ENCODE data around the gene SLC43A1. TPM values are rescaled to one million over a fixed set of nuclear protein-coding genes. Genes with fewer than 3 reads are reported as not detected.
"Not testable (repeated sequence)": the region's sequence is repeated elsewhere in the genome, so short reads cannot be mapped to it uniquely, and the experiment has no call there.

Gene SLC43A1
- total RNA-seq, 1 experiment from 2014 or later, result 238 TPM

DNA sequence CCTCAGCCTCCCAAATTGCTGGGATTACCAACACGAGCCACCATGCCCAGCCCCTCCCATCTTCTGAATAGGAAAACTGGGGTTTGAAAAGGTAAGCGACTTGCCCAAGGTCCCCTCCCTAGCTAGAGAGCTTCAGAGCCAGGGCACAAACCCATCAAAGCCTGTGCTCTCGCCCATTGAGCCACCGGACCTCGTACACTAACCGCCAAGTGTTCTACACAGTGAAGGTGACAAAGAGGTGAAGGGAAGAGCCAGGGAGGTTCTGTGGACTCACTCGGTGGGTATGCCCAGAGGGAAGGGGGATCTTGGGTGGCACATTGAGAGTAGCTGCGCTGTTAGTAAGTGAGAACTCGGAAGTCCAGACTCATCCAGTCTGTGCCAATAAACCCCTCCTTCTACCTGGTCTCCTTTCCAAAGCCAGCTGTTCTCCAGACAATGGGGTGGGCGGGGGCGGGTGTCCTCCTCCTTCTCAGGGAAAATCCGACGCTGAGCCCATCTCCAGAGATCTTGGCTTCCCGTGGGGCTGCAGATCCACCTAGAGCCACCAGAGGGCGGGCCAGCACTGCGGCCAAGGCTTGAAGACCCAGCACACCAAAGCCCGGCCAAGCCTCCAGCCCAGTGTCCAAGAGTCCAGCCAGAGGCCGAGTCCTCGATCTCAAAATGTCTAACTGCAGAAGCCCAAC lies 58.4 kb downstream of the SLC43A1 start:
- Histone ChIP-seq H3K79me2 (ENCODE audit: low read length) (no peaks in the 10 kb centered on the region), H3K4me2 (ENCODE audit: low read depth, low read length, poor library complexity, severe bottlenecking) (no peak overlapping the region), H3K9ac (ENCODE audit: low read length) (no peak overlapping the region), H3K9me2 (replicated peaks; ENCODE audit: insufficient read depth, low read length) (no peaks in the 10 kb centered on the region), H4K20me1 (ENCODE audit: insufficient read depth, low read depth, low read length) (0 out of 2 replicates have a peak, but pooled peaks cover 2% of the 10 kb centered on the region), H3K36me3 (ENCODE audit: insufficient read depth, low read length) (no peaks in the 10 kb centered on the region), H3K4me1 (ENCODE audit: low read length) (peaks cover 35% of the 10 kb centered on the region), H3K27ac (ENCODE audit: low read length) (no peak overlapping the region), H2AFZ (ENCODE audit: low read length) (no peak overlapping the region), H3K27me3 (ENCODE audit: low read length) (no peaks in the 10 kb centered on the region), H3K9me3 (ENCODE audit: low read length) (no peaks in the 10 kb centered on the region), H3K4me3 (ENCODE audit: low read length) (no peak overlapping the region)
- DNase-seq, result peak; percentile 88

DNA sequence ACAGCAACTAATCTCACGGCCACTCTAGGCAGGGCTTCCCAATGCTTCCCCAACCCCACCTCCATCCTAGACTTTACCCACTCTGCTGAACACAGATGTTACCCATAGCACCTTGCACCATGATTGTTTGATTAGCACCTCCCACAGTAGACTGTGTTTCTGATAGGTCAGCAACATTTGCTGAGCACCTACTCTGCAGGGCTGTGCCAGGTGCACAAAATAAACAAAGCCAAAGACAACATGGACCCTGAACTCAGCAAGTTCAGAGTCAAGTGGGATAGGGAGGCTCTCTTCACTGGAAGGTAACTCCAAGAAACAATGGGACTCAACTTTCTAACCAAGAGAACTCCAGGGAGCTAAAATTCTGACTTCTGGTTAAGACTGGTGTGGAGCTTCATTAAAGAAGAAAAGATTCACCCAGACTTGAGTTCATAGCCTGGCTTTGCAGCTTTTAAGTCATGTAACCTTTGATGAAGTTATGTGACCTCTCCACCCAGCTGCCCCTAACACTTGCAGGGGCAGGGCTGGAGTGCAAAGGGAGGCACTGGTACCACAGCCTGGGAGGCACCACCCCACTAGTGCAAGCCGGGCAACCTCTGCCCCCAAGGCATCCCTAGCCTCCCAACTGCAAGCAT lies 61.8 kb downstream of the SLC43A1 start:
- Histone ChIP-seq H4K20me1 (ENCODE audit: insufficient read depth, low read depth, low read length) (0 out of 2 replicates have a peak, but pooled peaks cover 2% of the 10 kb centered on the region), H2AFZ (ENCODE audit: low read length) (no peak overlapping the region), H3K36me3 (ENCODE audit: insufficient read depth, low read length) (no peaks in the 10 kb centered on the region), H3K4me3 (ENCODE audit: low read length) (no peak overlapping the region), H3K9me2 (replicated peaks; ENCODE audit: insufficient read depth, low read length) (no peaks in the 10 kb centered on the region), H3K4me1 (ENCODE audit: low read length) (peaks cover 12% of the 10 kb centered on the region), H3K9ac (ENCODE audit: low read length) (no peak overlapping the region), H3K9me3 (ENCODE audit: low read length) (no peaks in the 10 kb centered on the region), H3K27ac (ENCODE audit: low read length) (no peak overlapping the region), H3K79me2 (ENCODE audit: low read length) (no peaks in the 10 kb centered on the region), H3K4me2 (ENCODE audit: low read depth, low read length, poor library complexity, severe bottlenecking) (no peak overlapping the region), H3K27me3 (ENCODE audit: low read length) (no peaks in the 10 kb centered on the region)
- DNase-seq, result no peak

GRCh38 chr11:57446055-57446454 lies 69.4 kb downstream of the SLC43A1 start:
- Histone ChIP-seq H2AFZ (ENCODE audit: low read length) (no peak overlapping the region), H3K4me3 (ENCODE audit: low read length) (no peak overlapping the region), H3K36me3 (ENCODE audit: insufficient read depth, low read length) (no peaks in the 10 kb centered on the region), H3K4me1 (ENCODE audit: low read length) (no peaks in the 10 kb centered on the region), H3K27me3 (ENCODE audit: low read length) (no peaks in the 10 kb centered on the region), H3K79me2 (ENCODE audit: low read length) (no peaks in the 10 kb centered on the region), H3K9me2 (replicated peaks; ENCODE audit: insufficient read depth, low read length) (no peaks in the 10 kb centered on the region), H3K9ac (ENCODE audit: low read length) (no peak overlapping the region), H3K27ac (ENCODE audit: low read length) (no peak overlapping the region), H3K9me3 (ENCODE audit: low read length) (no peaks in the 10 kb centered on the region), H4K20me1 (ENCODE audit: insufficient read depth, low read depth, low read length) (no peaks in the 10 kb centered on the region), H3K4me2 (ENCODE audit: low read depth, low read length, poor library complexity, severe bottlenecking) (no peak overlapping the region)
- no peak for DNase-seq

DNA sequence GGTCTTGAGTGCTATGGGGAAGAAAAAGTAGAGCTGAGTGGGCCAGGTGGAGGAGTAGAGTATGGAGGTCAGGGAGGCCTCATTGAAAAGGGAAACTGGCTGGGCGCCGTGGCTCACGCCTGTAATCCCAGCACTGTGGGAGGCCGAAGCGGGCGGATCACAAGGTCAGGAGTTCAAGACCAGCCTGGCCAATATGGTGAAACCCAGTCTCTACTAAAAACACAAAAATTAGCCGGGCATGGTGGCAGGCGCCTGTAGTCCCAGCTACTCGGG lies 70.4 kb downstream of the SLC43A1 start:
- not testable (repeated sequence) for H3K9ac ChIP-seq (ENCODE audit: low read length); H3K4me3 ChIP-seq (ENCODE audit: low read length); H3K4me2 ChIP-seq (ENCODE audit: low read depth, low read length, poor library complexity, severe bottlenecking); H3K27me3 ChIP-seq (ENCODE audit: low read length); H4K20me1 ChIP-seq (ENCODE audit: insufficient read depth, low read depth, low read length); H3K79me2 ChIP-seq (ENCODE audit: low read length); H2AFZ ChIP-seq (ENCODE audit: low read length); H3K4me1 ChIP-seq (ENCODE audit: low read length); H3K27ac ChIP-seq (ENCODE audit: low read length); H3K36me3 ChIP-seq (ENCODE audit: insufficient read depth, low read length); DNase-seq; H3K9me2 ChIP-seq (replicated peaks; ENCODE audit: insufficient read depth, low read length); H3K9me3 ChIP-seq (ENCODE audit: low read length)

- H3K9me2 ChIP-seq (replicated peaks; ENCODE audit: insufficient read depth, low read length), result no peaks in the 10 kb centered on the region
- no peak overlapping the region for H2AFZ ChIP-seq (ENCODE audit: low read length)
- no peak for DNase-seq
- no peaks in the 10 kb centered on the region for H3K9me3 ChIP-seq (ENCODE audit: low read length)
- no peaks in the 10 kb centered on the region for H3K27me3 ChIP-seq (ENCODE audit: low read length)
- no peak overlapping the region for H3K27ac ChIP-seq (ENCODE audit: low read length)
- no peaks in the 10 kb centered on the region for H4K20me1 ChIP-seq (ENCODE audit: insufficient read depth, low read depth, low read length)
- no peak overlapping the region for H3K4me2 ChIP-seq (ENCODE audit: low read depth, low read length, poor library complexity, severe bottlenecking)
- H3K4me3 ChIP-seq (ENCODE audit: low read length), result no peak overlapping the region
- no peaks in the 10 kb centered on the region for H3K79me2 ChIP-seq (ENCODE audit: low read length)
- H3K36me3 ChIP-seq (ENCODE audit: insufficient read depth, low read length), result no peaks in the 10 kb centered on the region
- H3K9ac ChIP-seq (ENCODE audit: low read length), result no peak overlapping the region
- no peaks in the 10 kb centered on the region for H3K4me1 ChIP-seq (ENCODE audit: low read length)
These were observed 71.0 kb downstream of the SLC43A1 start for GRCh38 chr11:57444362-57445121.

- Histone ChIP-seq H4K20me1 (ENCODE audit: insufficient read depth, low read depth, low read length) (no peaks in the 10 kb centered on the region), H3K9ac (ENCODE audit: low read length) (no peak overlapping the region), H3K4me3 (ENCODE audit: low read length) (no peak overlapping the region), H3K4me1 (ENCODE audit: low read length) (no peaks in the 10 kb centered on the region), H3K4me2 (ENCODE audit: low read depth, low read length, poor library complexity, severe bottlenecking) (no peak overlapping the region), H3K79me2 (ENCODE audit: low read length) (no peaks in the 10 kb centered on the region), H2AFZ (ENCODE audit: low read length) (no peak overlapping the region), H3K27ac (ENCODE audit: low read length) (no peak overlapping the region), H3K36me3 (ENCODE audit: insufficient read depth, low read length) (no peaks in the 10 kb centered on the region), H3K9me3 (ENCODE audit: low read length) (no peaks in the 10 kb centered on the region), H3K9me2 (replicated peaks; ENCODE audit: insufficient read depth, low read length) (no peaks in the 10 kb centered on the region), H3K27me3 (ENCODE audit: low read length) (no peaks in the 10 kb centered on the region)
- DNase-seq, result no peak
These were observed 74.6 kb downstream of the SLC43A1 start for GRCh38 chr11:57440744-57441414.

- Histone ChIP-seq H3K27ac (ENCODE audit: low read length) (no peak overlapping the region), H3K4me3 (ENCODE audit: low read length) (no peak overlapping the region), H2AFZ (ENCODE audit: low read length) (no peak overlapping the region), H3K4me1 (ENCODE audit: low read length) (no peaks in the 10 kb centered on the region), H3K79me2 (ENCODE audit: low read length) (no peaks in the 10 kb centered on the region), H3K36me3 (ENCODE audit: insufficient read depth, low read length) (no peaks in the 10 kb centered on the region), H3K4me2 (ENCODE audit: low read depth, low read length, poor library complexity, severe bottlenecking) (no peak overlapping the region), H4K20me1 (ENCODE audit: insufficient read depth, low read depth, low read length) (no peaks in the 10 kb centered on the region), H3K9me3 (ENCODE audit: low read length) (no peaks in the 10 kb centered on the region), H3K27me3 (ENCODE audit: low read length) (no peaks in the 10 kb centered on the region), H3K9me2 (replicated peaks; ENCODE audit: insufficient read depth, low read length) (no peaks in the 10 kb centered on the region), H3K9ac (ENCODE audit: low read length) (no peak overlapping the region)
- DNase-seq, result no peak
These were observed 75.7 kb downstream of the SLC43A1 start for GRCh38 chr11:57439786-57440185.

Data from Karpas-422 (cell line).